ENCODE data around the gene CHMP4A. TPM values are rescaled to one million over a fixed set of nuclear protein-coding genes. Genes with fewer than 3 reads are reported as not detected.

Gene CHMP4A
- total RNA-seq, 1 experiment from 2014 or later = 34.6 TPM

DNA sequence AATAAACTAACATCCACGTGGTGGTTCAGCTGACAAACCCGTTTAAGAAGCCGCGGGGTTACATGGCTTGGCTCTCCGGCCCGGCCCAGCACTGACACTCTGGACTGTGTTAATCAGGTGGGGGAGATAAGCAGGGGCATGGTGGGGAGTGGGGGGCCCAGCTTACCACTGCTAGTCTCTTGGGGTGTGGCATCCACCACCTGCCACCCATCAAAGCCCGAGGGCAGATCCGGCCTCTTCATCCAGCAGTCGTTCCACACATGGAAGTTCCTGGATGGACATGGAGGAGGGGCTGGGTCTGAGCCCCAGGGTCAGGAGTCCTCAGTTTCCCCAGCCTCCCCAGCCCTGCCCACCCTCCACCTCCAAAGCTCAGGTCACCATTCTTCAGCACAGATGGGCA, 44.8 kb upstream of the CHMP4A start:
- Histone ChIP-seq H3K9ac (ENCODE audit: low read length) (no peak overlapping the region), H3K36me3 (ENCODE audit: control insufficient read depth in 1 of 2, insufficient read depth in 2 of 2, low read length in 2 of 2) (no peaks in the 10 kb centered on the region; a peak in 1 of 4 replicates), H3K9me2 (ENCODE audit: insufficient read depth) (no peaks in the 10 kb centered on the region), H3K4me2 (ENCODE audit: low read length) (no peak overlapping the region), H2AFZ (ENCODE audit: low read depth, low read length, poor library complexity, severe bottlenecking) (no peak overlapping the region), H3K4me1 (ENCODE audit: control insufficient read depth in 1 of 2, insufficient read depth in 2 of 2, low read length in 2 of 2) (peaks cover 10 to 14% of the 10 kb centered on the region in 2 experiments), H3K27me3 (ENCODE audit: insufficient read depth, low read length) (no peaks in the 10 kb centered on the region), H3K4me3 (replicated peaks in 1 of 2; ENCODE audit: low read depth in 1 of 2, low read length in 2 of 2) (no peak overlapping the region), H4K20me1 (ENCODE audit: insufficient read depth) (no peaks in the 10 kb centered on the region), H3K9me3 (ENCODE audit: control insufficient read depth in 1 of 2, insufficient read depth in 1 of 2, low read depth in 1 of 2, low read length in 2 of 2) (no peaks in the 10 kb centered on the region), H3K27ac (ENCODE audit: low read depth, low read length) (no peak overlapping the region), H3K79me2 (ENCODE audit: insufficient read depth, low read length) (no peaks in the 10 kb centered on the region)
- TF ChIP-seq EZH2phosphoT487 (IDR thresholded peaks at IDR 0.05; ENCODE audit: borderline replicate concordance) (no peak), FOSL1 (IDR thresholded peaks at IDR 0.05; ENCODE audit: low read depth) (no peak), CBX3 (IDR thresholded peaks at IDR 0.05; ENCODE audit: low read depth) (no peak), JUND (IDR thresholded peaks at IDR 0.05) (no peak), SP1 (IDR thresholded peaks at IDR 0.05; ENCODE audit: low read depth) (no peak), TCF7L2 (IDR thresholded peaks at IDR 0.05; ENCODE audit: borderline replicate concordance, extremely low read depth, insufficient read depth, insufficient read length) (no peak), CEBPB (IDR thresholded peaks at IDR 0.05; ENCODE audit: low read depth) (no peak), YY1 (IDR thresholded peaks at IDR 0.05; ENCODE audit: extremely low read depth, insufficient replicate concordance, low read depth, low read length) (no peak), SRF (IDR thresholded peaks at IDR 0.05; ENCODE audit: low read depth) (no peak), ZBTB33 (IDR thresholded peaks at IDR 0.05; ENCODE audit: extremely low read depth, insufficient replicate concordance, low read length) (no peak), ZNF274 (IDR thresholded peaks at IDR 0.05; ENCODE audit: low read depth, low read length) (no peak)
- TF ChIP-seq, protein P1, sequence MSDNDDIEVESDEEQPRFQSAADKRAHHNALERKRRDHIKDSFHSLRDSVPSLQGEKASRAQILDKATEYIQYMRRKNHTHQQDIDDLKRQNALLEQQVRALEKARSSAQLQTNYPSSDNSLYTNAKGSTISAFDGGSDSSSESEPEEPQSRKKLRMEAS (IDR thresholded peaks at IDR 0.05) = no peak
- no peak for DNase-seq (ENCODE audit: low read depth, low spot score)
- CTCF ChIA-PET = interaction anchor here (1.0 to 1.1 kb wide), 2 partner anchors 13 to 50 kb away, joined by 3 read pairs; partner anchors contain the start of genes CIDEB and RABGGTA
- POLR2A ChIA-PET = no interaction called here
- RAD21 ChIA-PET (ENCODE audit: low non-redundant PET in 1 of 2, low total read pairs in 2 of 2, uncharacterized antibody in 2 of 2, unreplicated experiment in 2 of 2) = no interaction called here
- intact Hi-C loops (cut with micrococcal nuclease) = no loop called here
- BruUV-seq (replicated peaks) = no TSS peak
- ATAC-seq = no peak

All from HCT116 (cell line).